NCI-H82 treated with DMSO at 0.1 percent for 48 hours (cell line): Measurements from ENCODE around the gene TCAIM.
"Not testable (repeated sequence)": the region's sequence is repeated elsewhere in the genome, so short reads cannot be mapped to it uniquely, and the experiment has no call there.

Experiments used
- DNase-seq: peaks from one replicate; lab custom pipeline; 2025; ENCODE audit not compliant: unreplicated experiment; lab: John Stamatoyannopoulos, UW

TCAIM gene

DNA sequence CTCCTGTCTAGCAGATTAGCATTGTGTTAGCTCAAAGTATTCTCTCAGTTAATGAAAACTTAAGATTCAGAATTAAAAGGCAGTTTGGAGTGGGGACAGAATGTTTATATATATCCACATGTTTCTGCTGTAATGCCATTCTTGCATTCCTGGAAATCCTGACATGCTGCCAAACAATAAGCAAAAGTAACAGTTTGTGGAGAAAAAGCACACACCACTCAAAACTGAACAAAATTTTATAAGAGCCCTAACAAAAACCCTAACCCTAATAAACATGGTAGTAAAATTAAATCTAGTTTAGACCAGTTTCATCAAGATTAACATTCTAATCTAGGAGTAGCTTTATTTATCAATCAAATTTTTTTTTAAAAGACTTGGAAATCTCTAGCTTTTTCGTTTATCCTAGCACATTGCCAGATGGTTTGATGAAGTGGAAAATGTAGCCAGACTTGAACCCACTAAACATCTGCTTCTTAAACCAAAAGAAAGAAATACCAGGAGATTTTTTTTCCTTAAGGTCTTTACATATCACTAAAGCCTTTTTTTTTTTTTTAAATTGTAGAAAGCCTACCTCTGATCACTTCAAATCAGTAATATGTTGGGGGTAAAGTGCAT lies 3.7 kb downstream of the TCAIM start:
- DNase-seq, result no peak

DNA sequence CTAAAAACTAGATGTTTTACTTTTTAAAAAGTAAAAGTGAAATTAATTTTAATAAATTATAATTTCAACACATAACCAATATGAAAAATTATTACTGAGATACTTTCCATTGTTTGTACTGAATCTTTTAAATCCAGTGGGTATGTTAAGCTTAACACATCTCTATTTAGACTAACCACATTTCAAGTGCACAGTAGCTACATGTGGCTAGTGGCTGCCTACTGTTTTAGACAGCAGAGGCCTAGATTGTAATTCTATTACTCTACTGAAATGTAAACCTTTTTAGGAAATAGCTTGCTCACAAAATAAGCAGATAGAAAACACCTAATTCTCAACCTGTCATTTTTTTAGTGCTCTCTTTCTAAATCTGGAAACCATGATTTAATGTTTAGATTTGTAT lies 4.9 kb downstream of the TCAIM start:
- no peak for DNase-seq

DNA sequence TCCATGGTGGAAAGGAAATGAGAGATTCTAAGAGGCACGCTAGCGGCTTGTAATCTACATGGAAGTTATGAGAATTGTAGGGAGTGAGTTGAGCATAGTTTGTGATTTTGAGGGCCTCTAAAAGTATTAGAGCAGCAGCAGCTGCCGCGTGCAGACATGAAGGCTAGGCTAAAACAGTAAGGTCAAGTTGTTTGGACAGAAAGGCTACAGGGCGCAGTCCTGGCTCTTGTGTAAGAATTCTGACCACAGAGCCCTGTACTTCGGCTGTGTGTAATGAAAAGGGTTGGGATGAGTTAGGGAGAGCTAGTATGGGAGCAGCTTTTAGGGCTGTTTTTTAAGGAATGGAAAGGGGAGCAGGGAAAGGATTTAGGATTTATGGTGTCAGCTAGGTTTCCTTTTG lies 8.0 kb downstream of the TCAIM start:
- not testable (repeated sequence) for DNase-seq

DNA sequence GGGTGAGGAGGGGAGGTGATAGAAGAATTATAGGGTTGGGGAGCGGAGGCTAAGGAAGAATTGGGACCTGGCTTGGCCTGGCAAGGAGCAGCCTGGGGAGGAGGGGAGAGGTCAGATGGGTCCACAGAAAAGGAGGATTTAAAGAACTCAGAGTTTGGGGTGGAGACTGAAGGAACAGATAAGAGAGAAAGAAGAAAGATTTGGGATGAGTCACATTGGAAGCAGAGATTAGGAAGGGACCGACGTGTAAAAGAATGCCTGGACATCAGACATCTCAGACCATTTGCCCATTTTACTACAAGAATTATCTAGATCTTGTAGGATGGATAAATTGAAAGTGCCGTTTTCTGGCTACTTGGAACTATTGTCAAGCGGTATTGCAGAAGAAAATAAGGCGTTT lies 10.4 kb downstream of the TCAIM start:
- no peak for DNase-seq

DNA sequence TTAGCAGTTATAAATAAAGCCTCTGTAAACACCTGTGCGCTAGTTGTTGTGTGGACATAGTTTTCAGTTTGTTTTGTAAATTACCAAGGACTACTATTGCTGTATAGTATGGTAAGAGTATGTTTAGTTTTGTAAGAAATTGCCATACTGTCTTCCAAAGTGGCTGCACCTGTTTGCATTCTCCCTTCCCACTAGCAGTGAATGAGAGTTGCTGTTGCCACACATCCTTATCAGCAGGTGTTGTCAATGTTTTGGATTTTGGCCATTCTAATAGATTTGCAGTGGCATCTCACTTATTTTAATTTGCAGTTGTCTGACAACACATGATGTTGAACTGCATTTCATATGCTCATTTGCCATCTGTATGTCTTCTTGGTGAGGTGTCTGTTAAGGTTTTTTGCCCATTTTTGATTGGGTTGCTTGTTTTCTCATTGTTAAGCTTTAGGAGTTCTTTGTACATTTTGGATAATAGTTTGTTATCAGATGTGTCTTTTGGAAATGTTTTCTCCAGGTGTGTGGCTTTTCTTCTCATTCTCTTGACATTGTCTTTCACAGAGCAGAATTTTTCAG lies 14.9 kb downstream of the TCAIM start:
- DNase-seq, result no peak

DNA sequence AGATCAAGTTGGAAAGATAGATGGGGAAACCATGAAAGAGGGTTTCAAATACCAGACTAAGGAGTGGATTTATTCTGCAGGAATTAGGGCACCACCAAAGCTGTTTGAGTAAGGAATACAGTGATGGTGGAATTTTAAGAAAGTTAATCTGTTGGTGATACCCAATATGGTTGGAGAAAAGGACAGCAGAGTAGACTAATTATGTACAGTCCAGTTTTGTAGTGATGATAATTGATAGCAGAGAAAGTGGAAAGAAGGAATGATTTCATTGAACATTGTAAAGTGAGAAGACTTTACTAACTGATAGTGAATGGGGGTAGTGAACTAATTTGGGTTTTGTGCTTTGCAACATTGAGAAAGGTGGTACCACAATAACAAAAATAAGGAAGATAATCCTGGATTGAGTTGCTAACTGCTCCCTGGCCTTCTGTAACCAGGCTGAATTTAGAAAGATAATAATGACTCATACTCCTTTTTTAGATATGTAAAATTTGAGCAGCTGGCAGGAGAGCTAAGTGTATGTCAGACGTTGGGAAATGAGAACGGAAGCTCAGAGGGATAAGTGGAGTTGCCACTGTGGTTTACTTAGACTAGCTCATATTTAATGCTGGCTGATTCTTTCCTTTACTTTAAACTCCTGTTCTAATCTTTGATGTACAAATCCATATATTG lies 16.9 kb downstream of the TCAIM start:
- DNase-seq, result no peak

DNA sequence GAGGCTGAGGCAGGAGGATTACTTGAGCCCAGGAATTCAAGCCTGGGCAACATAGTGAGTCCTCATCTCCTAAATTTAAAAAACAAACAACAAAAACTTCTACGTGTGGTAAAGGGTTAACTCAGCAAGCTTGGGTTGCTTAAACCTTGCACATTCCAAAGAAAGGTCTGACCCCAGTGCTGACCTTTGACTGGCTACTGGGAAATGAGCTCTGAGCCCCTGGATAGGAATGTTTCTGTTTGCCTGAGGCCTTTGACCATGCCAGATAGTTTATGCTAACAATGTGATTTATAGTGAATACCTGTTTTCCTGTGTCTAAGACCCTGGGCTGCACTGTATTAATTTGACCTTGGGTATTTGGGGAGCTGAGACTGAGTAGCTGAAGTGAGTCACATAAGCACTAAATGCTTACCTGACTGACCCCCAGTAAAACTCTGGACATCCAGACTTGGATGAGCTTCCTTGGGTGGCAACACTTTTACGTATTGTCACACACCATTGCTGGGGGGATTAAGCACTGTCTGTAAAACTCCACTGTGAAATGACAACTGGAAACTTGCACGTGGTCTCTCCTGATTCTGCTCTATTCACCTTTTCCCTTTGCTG lies 20.7 kb downstream of the TCAIM start:
- no peak for DNase-seq

DNA sequence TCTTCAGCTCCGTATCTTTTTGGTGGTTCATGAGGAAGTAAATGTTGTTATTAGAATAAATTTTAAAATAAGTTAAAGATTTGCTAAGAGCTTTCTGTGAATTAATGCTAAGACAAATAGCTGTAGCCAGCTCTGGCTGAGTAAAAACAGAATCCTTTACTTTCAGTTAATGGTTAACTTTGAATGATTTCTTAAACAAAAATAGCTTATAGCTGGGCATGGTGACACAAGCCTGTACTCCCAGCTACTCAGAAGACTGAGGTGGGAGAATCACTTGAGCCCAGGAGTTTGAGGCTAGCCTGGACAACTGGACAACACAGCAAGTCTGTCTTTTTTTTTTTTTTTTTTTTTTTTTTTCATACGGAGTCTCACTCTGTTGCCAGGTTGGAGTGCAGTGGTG lies 25.0 kb downstream of the TCAIM start:
- no peak for DNase-seq

DNA sequence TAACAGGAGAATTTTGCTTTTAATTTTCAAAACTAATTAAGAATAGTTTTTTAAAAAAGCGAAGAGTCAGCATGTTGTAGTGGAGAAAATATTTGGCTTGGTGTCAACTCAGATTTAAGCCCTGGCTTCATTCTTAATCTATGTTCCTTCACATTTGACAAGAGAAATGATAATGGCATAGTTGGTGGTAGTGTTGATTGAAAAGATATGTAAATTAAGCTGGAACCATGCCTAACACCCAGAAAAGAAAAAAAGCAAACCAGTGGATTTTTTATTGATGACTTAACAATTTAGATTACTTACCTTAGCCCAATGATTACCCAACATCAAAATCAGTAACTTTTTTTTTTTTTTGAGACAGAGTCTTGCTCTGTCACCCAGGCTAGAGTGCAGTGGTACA lies 27.4 kb downstream of the TCAIM start:
- no peak for DNase-seq

DNA sequence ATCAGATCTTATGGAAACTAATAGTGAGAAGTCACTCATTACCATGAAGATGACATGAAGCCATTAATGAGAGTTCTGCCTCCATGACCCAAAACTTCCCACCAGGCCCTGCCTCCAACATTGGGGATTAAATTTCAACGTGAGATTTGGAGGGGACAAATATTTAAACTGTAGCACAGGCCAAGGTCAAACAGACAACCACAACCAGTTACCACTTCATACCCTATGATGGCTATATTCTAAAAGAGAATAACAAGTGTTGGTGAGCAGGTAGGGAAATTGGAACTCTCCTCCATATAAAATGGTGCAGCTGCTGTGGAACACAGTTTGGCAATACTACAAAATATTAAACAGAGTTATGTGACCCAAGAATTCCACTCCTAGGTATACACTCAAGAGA lies 36.9 kb downstream of the TCAIM start:
- DNase-seq, result no peak

DNA sequence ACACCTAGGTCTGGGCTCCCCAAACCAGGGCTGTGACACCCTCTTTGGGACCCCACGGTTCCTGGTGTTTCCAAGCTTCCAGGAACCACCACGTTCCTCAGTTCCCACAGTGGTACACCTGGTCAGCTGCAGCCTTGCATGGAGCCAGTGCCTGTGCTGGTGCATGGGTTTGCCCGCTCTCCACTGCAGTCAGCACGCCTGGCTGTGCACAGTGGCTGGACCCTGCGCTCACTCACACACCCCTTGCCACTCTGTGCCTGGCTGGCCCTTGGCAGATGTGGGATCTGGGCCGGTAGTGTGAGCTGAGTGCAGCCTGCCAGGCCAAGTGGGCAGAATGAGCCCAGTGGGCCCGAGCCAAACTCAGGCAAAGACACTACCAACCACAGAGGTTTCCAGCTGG lies 48.8 kb downstream of the TCAIM start:
- DNase-seq, result no peak

DNA sequence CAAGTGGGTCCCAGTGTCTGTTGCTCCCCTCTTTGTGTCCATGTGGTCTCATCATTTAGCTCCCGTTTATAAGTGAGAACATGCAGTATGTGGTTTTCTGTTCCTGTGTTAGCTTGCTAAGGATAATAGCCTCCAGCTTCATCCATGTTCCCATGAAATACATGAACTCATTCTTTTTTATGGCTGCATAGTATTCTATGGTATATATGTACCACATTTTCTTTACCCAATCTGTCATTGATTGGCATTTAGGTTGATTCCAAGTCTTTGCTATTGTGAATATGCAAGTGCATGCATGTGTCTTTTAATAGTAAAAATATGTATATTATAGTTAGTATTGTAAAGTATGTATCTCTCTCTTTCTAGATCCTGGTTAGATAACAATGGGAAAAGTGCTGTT lies 53.9 kb downstream of the TCAIM start:
- DNase-seq, result no peak

DNA sequence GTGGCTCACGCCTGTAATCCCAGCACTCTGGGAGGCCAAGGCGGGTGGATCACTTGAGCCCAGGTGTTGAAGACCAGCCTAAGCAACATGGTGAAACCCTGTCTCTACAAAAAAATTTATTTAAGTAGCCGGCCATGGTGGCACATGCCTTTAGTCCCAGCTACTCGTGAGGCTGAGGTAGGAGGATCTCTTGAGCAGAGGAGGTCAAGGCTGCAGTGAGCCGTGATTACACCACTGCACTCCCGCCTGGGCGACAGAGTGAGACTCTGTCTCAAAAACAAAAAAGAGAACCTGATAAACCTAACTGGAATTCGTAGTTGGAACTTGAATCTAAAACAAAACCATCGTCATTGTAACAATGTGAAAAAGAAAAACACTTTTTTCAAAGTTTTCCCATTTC lies 57.1 kb downstream of the TCAIM start:
- no peak for DNase-seq

DNA sequence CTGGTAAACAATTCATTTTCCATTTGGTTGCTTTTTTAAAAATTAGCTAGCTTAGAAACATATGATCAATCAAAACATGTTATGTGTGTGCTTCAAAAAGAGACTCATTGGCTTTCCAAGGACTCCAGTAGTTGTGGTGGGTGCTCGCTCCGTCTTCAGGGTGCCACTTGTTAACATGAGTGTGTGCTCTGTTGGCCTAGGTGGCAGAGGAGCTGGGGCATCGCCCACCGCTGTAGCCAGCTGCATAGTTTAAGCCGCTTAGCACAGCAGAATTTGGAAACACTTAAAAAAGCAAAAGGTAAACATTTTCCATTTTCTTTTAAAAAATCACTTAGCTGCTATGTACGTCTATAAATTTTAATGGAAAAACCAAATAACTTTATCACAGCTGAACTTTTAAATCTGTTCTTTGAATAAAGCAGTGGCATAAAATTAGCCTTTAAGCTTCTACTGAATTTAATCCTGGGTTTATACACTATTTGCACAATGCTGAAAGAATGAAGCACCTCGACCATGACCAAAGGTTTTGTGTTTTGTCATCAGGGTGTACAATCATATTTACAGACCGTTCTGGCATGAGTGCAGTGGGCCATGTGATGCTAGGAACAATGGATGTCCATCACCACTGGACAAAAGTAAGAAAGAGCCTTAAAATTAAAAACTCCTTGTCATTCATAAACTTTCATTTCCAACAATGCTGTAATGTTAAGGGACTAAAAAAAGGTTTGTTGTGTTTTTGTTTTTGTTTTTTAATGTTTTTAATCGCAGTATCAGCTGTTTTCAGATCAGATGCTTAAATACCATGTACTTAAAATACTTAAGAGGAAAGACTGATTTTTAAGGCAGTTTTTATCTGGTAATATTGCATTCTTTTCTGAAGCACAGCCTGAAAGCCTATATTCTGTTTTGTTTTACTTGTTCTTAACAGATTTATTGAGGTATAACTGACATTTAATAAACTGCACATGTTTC lies 57.9 kb downstream of the TCAIM start:
- no peak for DNase-seq

DNA sequence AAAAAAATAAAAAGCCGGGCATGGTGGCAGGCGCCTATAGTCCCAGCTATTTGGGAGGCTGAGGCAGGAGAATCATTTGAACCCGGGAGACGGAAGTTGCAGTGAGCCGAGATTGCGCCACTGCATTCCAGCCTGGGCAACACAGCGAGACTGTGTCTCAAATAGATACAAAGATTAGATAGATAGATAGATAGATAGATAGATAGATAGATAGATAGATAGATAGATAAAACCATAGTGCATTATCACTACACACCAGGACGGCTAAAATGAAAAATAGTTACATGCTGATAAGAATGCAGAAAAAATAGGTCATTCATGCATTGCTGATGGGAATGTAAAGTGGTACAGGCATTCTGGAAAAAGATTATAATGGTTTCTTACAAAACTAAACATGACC lies 59.7 kb downstream of the TCAIM start:
- not testable (repeated sequence) for DNase-seq

DNA sequence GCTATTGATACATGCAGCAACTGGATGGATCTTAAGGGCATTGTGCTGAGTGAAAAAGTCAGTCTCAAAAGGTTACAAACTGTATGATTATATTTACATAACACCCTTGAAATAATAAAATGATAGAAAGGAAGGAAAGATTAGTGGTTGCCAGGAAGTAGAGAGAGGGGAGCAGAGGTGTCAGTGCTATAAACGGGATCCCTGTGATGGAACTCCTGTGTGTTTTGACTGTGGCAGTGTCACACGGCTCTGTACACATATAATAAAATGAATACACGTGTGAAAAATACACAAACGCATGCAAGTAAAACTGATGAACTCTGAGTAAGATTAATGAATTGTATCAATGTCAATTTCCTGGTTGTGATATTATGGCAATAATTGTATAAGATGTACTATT lies 60.3 kb downstream of the TCAIM start:
- DNase-seq, result no peak

DNA sequence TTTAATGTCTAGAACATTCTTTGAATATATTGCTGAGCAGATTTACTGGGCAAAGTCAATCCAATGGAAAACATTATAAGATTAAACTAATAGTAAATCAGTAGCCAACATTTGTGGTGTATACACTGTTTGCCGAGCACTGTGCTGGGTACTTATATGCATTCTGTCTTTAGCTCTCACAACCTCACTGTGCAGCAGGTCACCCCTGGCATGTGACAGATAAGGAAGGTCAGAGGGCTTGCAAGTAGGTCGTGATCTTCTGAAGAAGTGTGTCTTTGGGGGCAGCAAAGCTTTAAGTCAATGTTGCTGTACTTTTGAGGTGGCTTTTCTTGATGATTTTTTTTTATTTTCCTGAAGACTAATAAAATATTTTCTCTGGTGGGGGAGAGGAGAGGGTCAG lies 62.2 kb downstream of the TCAIM start:
- no peak for DNase-seq

DNA sequence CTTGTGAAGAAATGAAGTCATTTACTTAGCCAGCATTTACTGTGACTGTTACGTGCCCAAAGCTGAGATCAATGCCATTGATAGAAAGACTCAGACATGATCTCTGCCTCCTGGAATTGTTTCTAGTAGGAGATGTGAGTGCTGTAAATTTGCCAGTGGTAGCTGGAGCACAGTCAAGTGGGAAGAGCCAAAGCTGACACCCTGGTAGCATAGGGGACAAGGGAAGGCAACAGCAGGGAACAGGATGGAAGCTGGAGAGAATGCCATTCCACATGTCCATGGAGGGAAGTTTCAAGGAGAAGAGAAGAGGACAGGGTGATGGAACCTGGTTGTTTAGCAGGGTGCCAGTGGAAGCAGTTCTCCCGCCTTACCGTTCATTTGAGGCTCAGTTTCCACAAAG lies 64.0 kb downstream of the TCAIM start:
- no peak for DNase-seq

DNA sequence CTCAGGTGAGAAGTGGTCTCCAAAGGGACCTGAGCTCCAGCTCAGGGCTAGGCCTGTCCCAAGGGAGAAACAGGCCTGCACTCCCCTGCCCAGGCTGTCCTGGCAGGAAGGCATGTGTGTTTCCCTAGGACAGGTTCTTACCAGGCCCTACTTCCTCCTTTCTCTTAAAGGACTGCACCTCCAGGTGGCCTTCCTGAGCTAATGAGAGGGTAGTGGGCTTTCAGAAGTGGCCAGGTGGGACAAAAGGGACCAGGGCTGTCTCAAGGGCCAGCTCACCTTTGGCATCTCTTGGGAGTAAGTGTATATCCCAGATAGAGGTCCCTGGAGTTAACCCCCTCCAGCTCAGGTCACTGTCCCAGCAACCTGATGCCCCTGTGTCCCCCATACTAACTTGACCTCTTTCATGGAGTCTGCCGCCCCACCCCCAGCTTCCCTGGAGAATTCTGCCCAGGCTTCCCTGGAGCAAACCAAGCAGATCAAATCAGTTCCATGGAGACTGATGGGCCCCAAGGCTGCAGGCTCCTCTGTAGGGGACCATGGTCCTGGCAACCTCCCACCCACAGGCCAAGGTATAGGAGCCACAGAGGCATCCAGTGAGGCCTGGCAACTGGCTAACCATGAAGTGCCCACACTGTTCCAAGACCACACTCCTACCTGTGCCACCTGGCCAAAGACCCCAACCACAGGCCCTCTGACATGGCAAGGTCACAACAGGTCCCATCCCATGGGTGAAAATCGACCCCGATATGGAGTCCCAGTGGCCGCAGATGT lies 71.3 kb downstream of the TCAIM start:
- no peak for DNase-seq

DNA sequence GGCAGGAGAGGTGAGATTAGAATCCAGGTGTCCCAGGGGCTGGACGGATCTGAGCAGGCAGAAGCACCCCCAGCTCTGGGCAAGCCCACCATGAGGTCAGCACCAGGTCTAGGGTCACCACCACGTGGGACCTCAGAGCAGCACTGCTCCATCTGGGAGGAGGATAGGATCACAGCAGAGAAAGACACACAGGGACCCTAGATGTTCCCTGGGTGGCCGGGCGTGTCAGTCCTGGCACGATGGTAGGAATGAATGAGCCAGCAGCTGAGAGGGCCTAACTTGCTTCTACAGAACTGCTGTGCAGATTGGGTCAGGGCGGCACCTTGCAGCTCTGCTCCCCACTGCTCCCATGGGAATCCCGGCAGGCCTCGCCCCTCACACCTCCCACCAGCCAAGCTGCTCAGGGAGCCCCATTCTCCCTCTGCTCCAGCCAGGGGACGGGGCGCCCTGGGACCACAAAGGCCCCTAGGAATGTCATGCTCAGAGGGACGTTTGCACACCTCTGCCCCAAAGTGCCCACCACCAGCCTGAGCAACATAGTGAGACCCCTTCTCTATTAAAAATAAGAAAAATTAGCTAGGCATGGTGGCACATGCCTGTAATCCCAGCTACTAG lies 72.6 kb downstream of the TCAIM start:
- DNase-seq, result no peak
